Stimulated activated CD4-positive, alpha-beta T cell treated with anti-CD3 and anti-CD28 coated beads, Interleukin-12 subunit alpha, Interleukin-12 subunit beta, amount 100 ng/mL, for 4 hours (primary cell): ENCODE results near the gene SVIL.
"Not testable (repeated sequence)": the region's sequence is repeated elsewhere in the genome, so short reads cannot be mapped to it uniquely, and the experiment has no call there.

Source experiments
- DNase-seq: peaks from one replicate; pipeline ENCODE4 v3.0.0-alpha.2; 2020

The SVIL gene

GRCh38 chr10:29649561-29650551, 15.1 kb upstream of the SVIL start:
- DNase-seq: no peak

DNA sequence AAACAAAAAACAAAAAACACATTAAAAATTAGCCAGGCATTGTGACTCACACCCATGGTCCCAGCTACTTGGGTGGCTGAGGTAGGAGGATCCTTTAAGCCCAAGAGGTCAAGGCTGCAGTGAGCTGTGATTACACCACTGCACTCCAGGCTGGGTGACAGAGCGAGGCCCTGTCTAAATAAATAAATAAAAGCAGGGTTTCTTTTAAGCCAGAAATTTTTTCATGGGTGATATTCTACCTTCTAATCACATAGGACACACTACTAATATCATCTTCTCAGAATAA, 14.2 kb upstream of the SVIL start:
- DNase-seq: no peak

DNA sequence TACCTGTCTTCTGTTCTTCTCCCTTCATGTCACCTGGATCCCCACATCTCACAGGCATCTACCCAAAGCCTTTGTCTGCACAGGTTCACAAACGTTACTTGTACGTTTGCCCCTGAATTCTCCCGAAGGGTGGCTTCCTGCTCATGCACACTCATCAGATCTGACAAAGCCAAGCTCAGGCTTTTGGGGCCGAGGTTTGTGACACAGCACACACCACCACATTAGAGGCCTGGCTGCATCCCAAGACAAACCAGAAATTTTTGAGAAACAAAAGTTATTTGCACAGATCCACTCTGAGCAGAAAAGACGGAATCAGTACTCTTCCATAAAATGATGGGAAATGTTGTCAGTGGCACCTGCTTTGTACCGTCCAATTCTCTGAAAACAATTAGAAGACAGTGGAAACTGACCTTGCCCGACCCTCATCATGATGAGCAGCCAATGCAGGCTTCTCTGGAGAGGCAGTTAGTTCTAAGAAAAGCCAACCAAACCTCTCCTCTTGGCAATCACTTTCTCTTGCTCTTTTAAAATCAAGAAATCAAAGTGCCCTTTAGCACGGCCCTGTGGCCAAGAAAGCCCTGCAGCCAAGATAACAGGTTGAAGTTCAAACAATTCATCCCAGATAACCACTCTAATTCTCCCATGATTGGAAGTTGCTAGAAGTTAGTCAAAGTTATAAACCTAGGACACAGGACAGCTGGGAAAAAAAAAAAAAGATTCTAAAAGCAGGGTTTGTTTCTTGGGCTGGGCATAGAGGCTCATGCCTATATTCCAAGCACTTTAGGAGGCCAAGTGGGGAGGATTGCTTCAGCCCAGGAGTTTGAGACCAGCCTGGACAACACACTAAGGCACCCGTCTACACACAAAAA, 13.6 kb upstream of the SVIL start:
- no peak for DNase-seq

DNA sequence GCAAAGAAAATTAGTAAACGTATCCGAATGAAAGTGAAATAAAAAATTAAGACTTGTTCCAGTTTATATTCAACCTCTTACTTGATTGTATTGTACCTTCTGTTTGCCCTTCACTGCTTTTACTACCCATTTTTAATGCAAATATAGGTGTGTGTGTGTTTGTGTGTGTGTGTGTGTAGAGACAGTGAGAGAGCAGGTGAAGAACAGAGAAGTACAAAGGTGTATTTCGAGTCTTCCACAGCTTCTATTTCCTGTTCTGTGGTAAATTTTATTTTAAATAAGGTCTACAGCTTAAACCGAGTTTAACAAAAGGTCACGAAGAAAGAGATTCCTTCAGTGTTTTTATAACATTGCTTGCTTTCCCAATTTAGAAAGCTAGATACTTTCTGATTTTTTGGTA, 12.7 kb upstream of the SVIL start:
- no peak for DNase-seq

DNA sequence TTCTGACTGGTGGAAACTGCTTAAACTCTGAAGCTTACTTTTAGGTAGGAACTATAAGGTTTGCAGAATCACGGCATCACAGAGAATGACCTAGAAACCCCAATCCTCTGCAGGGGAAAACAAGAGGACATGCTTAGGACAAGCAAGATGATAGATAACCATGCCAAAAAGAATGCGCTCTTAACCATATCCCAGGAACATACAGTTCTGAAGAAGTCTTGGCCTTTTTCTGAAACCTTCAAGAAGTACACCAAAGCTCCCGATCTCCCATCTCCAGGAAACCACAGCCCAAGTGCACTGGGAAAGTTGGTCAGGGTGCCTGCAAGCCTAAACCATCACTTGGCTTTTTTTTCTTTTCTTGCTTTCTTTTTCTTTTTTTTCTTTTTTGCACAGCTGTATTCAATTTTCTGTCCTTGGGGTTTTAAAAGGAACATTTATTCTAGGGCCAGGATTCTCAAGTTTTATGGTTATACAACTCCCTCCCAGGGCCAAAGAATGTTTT, 12.2 kb upstream of the SVIL start:
- no peak for DNase-seq

- DNase-seq: no peak
These were observed 11.6 kb upstream of the SVIL start for GRCh38 chr10:29646238-29646902.

DNA sequence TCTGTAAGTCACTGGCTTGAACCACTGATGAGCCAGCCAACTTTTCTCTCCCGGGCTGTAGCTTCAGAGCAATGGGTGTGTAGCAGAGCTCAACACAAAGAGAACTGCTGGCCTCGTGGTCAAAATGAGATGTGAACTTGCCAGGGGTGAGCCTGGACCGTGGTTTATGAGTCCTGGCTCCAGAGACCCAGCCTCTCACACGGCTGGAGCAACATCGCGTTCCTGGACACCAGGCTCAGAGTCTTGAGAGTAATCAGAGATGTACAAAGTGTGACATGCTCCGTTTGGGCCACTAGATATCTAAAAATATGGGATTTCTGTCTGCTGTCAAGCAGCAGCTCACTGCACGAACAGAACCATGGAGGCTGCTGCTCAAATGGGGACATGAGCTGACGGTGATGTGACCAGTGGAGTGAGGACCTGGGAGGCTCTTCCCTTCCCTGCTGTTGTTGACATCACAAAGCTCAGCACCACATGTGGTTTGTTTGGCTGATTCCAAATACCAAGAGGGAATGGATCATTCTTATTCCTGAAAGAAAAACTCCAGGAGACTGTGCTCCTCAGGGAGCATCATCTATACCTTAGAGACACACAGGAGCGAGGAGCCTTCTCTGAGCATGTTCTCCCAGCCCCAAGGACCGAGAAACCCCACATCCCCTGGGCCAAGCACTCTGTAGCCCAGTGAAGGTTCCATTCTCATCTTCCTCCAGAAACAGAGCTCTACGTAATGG, 9.2 kb upstream of the SVIL start:
- no peak for DNase-seq

DNA sequence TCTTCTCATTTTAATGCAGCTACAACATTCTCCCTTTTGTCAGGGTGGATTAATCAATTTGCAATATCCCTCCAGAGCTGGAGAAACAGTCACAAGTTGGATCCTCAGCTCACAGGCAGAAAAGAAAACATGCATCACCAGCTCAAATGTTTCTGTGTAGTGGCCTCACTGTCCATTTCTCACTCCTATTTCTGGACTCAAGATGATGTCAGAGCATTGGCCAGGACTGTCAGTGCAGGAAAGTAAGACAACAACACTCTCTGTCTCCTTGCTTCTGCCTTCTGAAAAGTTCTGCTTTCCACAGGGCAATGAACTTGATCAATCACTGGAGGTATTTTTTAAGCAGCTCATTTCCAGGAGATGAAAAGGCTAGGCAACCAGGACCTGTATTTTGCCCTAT, 8.2 kb upstream of the SVIL start:
- DNase-seq: no peak

- DNase-seq: no peak
These were observed 2.8 kb upstream of the SVIL start for GRCh38 chr10:29637537-29637936.

DNA sequence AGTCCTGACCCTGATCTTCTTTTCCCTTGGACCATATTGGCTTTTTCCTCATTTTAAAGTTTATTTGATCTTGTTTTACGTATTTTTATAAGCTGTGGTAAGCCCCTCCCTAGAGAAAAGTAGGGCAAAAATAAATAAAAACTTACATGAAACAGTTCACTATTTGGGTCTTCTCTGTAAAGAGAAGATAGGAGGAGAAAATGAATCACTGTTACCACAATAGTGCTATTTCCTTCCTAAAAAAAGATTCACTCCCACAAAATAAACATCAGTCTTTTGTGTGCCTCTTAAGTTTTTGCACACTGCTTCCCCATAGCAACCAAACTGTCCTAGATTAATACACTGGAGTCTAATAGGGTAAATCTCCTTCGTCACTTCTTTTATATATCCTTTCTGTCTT, 1.4 kb upstream of the SVIL start:
- no peak for DNase-seq

DNA sequence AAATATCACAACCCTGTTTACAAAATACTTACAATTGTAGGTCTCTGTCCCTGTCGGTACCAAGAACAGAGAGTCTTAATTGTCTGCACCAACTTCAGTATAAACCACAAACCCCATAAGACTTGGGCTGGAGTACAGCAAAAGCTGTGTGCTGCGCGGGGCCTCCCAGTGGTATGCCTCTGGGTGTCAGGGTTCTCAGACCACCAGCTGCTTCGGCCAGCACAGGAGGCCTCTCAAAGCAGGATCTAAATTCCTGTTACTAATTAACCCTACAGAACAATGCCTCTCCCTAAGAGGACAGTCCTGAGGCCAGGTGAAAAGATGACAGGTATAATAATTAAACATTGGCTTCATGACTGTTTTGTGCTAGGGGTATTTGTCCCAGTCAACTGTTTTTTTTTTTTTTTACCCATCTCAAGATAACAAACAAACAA, 957 bp upstream of the SVIL start:
- DNase-seq: no peak

GRCh38 chr10:29634105-29634504, 666 bp downstream of the SVIL start:
- DNase-seq: no peak

- DNase-seq: no peak
These were observed 3.8 kb downstream of the SVIL start for GRCh38 chr10:29631049-29631339.

DNA sequence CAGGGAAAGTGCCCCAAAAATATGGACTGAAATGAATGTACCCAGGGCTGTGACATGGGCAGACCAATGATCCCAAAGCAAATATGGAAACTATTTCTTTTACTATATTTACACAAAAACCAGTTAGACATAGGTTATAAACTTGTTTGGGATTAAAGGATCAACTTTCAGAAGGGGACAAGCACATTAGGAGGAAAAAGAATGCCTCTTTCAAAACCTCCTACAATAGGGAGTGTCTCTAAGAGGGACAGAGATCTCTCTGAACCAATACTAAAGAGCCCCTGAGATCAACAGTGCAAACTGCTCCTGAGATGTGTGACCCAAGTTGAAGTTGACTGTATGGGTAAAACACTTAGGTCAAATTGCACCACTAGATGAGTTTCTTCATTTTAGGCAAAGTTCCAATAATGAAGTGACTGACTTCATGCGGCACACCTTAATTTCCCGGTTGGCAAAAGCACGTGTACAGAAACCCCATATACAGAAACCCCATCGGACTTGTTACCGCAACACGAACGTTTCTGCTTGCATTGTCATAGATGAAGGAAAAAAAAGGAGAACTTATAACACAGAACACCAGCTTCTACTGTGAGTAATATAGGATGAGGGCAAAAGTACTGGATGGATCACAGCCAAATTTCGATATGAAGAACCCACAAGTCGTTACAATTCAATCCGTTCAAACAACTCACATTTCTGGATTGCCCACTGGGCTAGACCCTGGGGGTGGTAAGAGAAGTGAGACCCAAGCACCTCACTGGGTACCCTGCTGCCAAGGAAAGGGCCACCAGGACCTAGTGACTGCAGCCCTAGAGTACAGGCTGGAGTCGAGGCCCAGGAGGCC, 4.3 kb downstream of the SVIL start:
- DNase-seq: no peak

DNA sequence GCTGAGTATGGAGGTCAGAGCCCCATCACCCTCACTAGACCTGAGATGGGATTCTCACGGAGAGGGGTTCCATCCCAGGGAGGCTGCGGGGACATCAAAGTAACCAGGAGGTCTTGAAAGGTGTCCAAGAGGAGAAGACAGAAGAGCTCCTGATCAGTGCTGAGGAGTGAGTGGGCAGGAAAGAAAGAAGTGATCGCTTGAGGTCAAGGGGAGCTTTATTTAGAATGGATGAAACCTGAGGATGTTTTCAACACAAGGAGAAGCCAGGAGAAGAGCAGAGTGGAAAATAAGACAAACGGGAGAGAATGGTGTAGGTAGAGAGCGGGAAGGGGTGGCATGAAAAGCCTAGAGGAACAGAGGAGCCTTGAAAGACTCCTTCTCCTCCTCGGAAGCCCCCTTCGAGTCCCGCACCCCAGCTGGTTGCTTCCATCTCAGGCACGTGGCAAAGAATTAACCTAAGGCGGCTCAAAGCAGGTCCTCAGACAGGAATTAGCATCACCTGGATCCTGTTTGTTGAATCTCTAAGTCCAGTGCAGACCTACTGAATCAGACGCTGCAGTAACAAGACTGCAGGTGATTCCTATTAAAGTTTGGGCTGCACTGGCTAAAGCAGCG, 5.8 kb downstream of the SVIL start:
- no peak for DNase-seq

DNA sequence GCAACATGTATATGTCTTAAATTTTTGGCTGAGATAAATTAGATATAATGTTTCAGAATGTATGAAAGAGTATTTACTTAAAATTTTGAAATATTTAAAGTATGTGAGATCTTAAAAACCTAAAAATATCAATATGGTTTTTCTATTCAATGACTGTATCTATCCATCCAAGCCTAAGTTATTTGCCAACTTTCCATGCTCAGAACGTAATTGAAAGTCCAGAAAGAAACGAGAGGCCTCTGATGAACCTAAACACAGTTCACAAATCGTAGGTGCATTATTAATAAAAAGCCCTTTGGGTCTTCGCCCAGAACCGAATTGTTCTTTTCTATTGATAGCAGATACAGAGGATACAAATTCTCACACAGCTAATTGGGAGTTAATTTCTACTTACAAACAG, 6.5 kb downstream of the SVIL start:
- DNase-seq: no peak

- DNase-seq: no peak
These were observed 7.3 kb downstream of the SVIL start for GRCh38 chr10:29627201-29628132.

DNA sequence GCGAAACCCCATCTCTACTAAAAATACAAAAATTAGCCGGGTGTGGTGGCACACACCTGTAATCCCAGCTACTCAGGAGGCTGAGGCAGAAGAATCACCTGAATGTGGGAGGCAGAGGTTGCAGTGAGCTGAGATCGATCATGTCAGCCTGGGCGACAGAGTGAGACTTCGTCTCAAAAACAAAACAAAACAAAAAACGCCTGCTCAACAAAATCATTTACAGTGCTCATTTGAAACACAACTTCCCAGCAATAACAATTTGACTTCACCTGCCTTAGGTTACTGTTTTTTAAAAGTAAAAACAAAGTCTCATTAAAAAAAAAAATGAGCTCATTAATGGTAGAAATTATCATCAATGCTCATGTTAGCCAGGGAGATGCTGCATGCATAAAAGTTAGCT, 10.4 kb downstream of the SVIL start:
- not testable (repeated sequence) for DNase-seq

- no peak for DNase-seq
These were observed 11.0 kb downstream of the SVIL start for GRCh38 chr10:29623797-29624196.

DNA sequence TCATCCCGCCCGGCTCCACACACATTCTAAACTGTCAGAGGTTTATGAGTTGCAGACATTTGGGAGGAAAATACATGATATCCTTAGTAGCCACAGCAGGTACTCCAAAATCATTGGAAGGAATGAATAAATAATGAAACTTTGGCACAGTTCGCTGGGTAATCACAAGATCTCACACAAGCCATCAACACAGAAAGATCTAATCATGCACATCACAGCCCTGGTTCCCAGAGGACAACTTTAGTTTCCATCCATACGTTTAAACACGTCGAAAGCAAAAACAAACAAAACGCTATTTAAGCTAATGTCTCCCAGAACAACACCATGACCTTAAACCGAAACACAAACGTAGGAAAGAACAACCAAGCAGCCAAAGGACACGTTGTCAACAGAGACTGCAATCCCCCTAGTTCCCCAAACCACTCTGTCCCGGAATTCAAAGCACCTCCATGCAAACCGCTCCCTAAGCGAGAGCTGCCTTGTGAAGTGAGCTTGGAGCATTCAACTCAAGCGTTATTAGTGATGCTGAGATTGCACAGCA, 12.3 kb downstream of the SVIL start:
- no peak for DNase-seq
